Measurements from ENCODE around the gene QRICH2.
"Not testable (repeated sequence)": the region's sequence is repeated elsewhere in the genome, so short reads cannot be mapped to it uniquely, and the experiment has no call there.

The QRICH2 gene

GRCh38 chr17:76255801-76256429, 52.2 kb downstream of the QRICH2 start:
- H3K9ac ChIP-seq (ENCODE audit: low read depth, low read length, poor library complexity, severe bottlenecking) = no peak overlapping the region
- H3K79me2 ChIP-seq (ENCODE audit: insufficient read depth, low read length) = no peaks in the 10 kb centered on the region
- no peak overlapping the region for H3K4me3 ChIP-seq (ENCODE audit: low read length, poor library complexity, severe bottlenecking)
- H3F3A ChIP-seq (ENCODE audit: low read depth) = no peaks in the 10 kb centered on the region
- H3K36me3 ChIP-seq (ENCODE audit: insufficient read depth, low read length) = no peaks in the 10 kb centered on the region
- no peak overlapping the region for H3K4me2 ChIP-seq (ENCODE audit: low read depth, low read length, poor library complexity, severe bottlenecking)
- peaks cover 15% of the 10 kb centered on the region for H3K4me1 ChIP-seq (ENCODE audit: insufficient read depth, low read length, poor library complexity, severe bottlenecking)
- H4K20me1 ChIP-seq (ENCODE audit: insufficient read depth, low read length, poor library complexity, severe bottlenecking) = no peaks in the 10 kb centered on the region
- H3K27me3 ChIP-seq (ENCODE audit: insufficient read depth, low read length, poor library complexity, severe bottlenecking) = no peaks in the 10 kb centered on the region
- H3K9me2 ChIP-seq (replicated peaks; ENCODE audit: low read depth, low read length) = no peaks in the 10 kb centered on the region
- no peak for TF ChIP-seq CTCF (conservative IDR thresholded peaks at IDR 0.05; ENCODE audit: low read length)
- no peak for TF ChIP-seq EZH2phosphoT487 (IDR thresholded peaks at IDR 0.05; ENCODE audit: borderline replicate concordance)
- H2AFZ ChIP-seq (ENCODE audit: low read length) = no peak overlapping the region
- no peaks in the 10 kb centered on the region for H3K9me3 ChIP-seq (ENCODE audit: insufficient read depth, low read depth, low read length)

GRCh38 chr17:76254275-76254674, 53.8 kb downstream of the QRICH2 start:
- no peak for TF ChIP-seq CTCF (conservative IDR thresholded peaks at IDR 0.05; ENCODE audit: low read length)
- TF ChIP-seq EZH2phosphoT487 (IDR thresholded peaks at IDR 0.05; ENCODE audit: borderline replicate concordance) = no peak
- Histone ChIP-seq H3K4me1 (ENCODE audit: insufficient read depth, low read length, poor library complexity, severe bottlenecking) (peaks cover 15% of the 10 kb centered on the region), H2AFZ (ENCODE audit: low read length) (no peak overlapping the region), H4K20me1 (ENCODE audit: insufficient read depth, low read length, poor library complexity, severe bottlenecking) (no peaks in the 10 kb centered on the region), H3F3A (ENCODE audit: low read depth) (no peaks in the 10 kb centered on the region), H3K9me2 (replicated peaks; ENCODE audit: low read depth, low read length) (no peaks in the 10 kb centered on the region), H3K79me2 (ENCODE audit: insufficient read depth, low read length) (no peaks in the 10 kb centered on the region), H3K27me3 (ENCODE audit: insufficient read depth, low read length, poor library complexity, severe bottlenecking) (no peaks in the 10 kb centered on the region), H3K4me2 (ENCODE audit: low read depth, low read length, poor library complexity, severe bottlenecking) (no peak overlapping the region), H3K36me3 (ENCODE audit: insufficient read depth, low read length) (no peaks in the 10 kb centered on the region), H3K9ac (ENCODE audit: low read depth, low read length, poor library complexity, severe bottlenecking) (no peak overlapping the region), H3K4me3 (ENCODE audit: low read length, poor library complexity, severe bottlenecking) (no peak overlapping the region), H3K9me3 (ENCODE audit: insufficient read depth, low read depth, low read length) (no peaks in the 10 kb centered on the region)

- Histone ChIP-seq H3K9me3 (ENCODE audit: insufficient read depth, low read depth, low read length) (no peaks in the 10 kb centered on the region), H3K4me1 (ENCODE audit: insufficient read depth, low read length, poor library complexity, severe bottlenecking) (peaks cover 15% of the 10 kb centered on the region), H3K9me2 (replicated peaks; ENCODE audit: low read depth, low read length) (no peaks in the 10 kb centered on the region), H3K4me2 (ENCODE audit: low read depth, low read length, poor library complexity, severe bottlenecking) (no peak overlapping the region), H4K20me1 (ENCODE audit: insufficient read depth, low read length, poor library complexity, severe bottlenecking) (no peaks in the 10 kb centered on the region), H3F3A (ENCODE audit: low read depth) (no peaks in the 10 kb centered on the region), H3K4me3 (ENCODE audit: low read length, poor library complexity, severe bottlenecking) (no peak overlapping the region), H3K9ac (ENCODE audit: low read depth, low read length, poor library complexity, severe bottlenecking) (no peak overlapping the region), H3K79me2 (ENCODE audit: insufficient read depth, low read length) (no peaks in the 10 kb centered on the region), H3K27me3 (ENCODE audit: insufficient read depth, low read length, poor library complexity, severe bottlenecking) (no peaks in the 10 kb centered on the region), H2AFZ (ENCODE audit: low read length) (no peak overlapping the region), H3K36me3 (ENCODE audit: insufficient read depth, low read length) (no peaks in the 10 kb centered on the region)
- TF ChIP-seq EZH2phosphoT487 (IDR thresholded peaks at IDR 0.05; ENCODE audit: borderline replicate concordance) (no peak), CTCF (conservative IDR thresholded peaks at IDR 0.05; ENCODE audit: low read length) (no peak)
Measured at GRCh38 chr17:76253841-76254240, 54.2 kb downstream of the QRICH2 start.

- H3K79me2 ChIP-seq (ENCODE audit: insufficient read depth, low read length); H3K9me2 ChIP-seq (replicated peaks; ENCODE audit: low read depth, low read length); H3K4me2 ChIP-seq (ENCODE audit: low read depth, low read length, poor library complexity, severe bottlenecking); H3K27me3 ChIP-seq (ENCODE audit: insufficient read depth, low read length, poor library complexity, severe bottlenecking); H4K20me1 ChIP-seq (ENCODE audit: insufficient read depth, low read length, poor library complexity, severe bottlenecking); H2AFZ ChIP-seq (ENCODE audit: low read length); H3K9me3 ChIP-seq (ENCODE audit: insufficient read depth, low read depth, low read length); H3K4me3 ChIP-seq (ENCODE audit: low read length, poor library complexity, severe bottlenecking); H3F3A ChIP-seq (ENCODE audit: low read depth); H3K36me3 ChIP-seq (ENCODE audit: insufficient read depth, low read length): not testable (repeated sequence)
- Histone ChIP-seq H3K4me1 (ENCODE audit: insufficient read depth, low read length, poor library complexity, severe bottlenecking) (peaks cover 15% of the 10 kb centered on the region), H3K9ac (ENCODE audit: low read depth, low read length, poor library complexity, severe bottlenecking) (peak overlapping the region; percentile 36)
Measured at GRCh38 chr17:76252967-76253766, 54.9 kb downstream of the QRICH2 start.
